GM19351 (cell line): Measurements from ENCODE around the gene HAO2.

ENCODE experiments used
- ATAC-seq: cut with Tn5 transposase; IDR thresholded peaks from one replicate; pipeline ENCODE4 v1.9.1; 2021; ENCODE audit warnings: mild to moderate bottlenecking, moderate library complexity; ENCODE audit not compliant: unreplicated experiment

HAO2 gene

DNA sequence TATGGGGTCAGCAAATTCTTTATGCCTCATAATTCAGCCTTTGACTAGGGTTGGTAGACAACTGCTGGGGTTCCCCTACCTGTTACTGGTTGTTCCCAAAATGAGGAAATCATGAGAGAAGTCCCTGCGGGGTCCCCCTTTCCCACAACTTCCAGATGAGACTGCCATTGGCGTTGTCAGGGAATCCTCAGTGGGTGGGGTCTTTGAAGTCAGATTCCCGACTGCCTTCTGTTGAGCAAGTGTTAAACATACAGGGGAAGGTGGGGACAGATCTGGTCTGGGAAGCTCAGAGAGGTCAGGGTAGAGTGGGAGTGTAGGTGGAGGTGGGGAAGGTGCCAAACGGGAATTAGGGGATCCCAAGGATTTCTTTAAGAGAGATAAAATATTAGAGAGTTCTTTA is 61.1 kb downstream of the HAO2 start:
- ATAC-seq: no peak

DNA sequence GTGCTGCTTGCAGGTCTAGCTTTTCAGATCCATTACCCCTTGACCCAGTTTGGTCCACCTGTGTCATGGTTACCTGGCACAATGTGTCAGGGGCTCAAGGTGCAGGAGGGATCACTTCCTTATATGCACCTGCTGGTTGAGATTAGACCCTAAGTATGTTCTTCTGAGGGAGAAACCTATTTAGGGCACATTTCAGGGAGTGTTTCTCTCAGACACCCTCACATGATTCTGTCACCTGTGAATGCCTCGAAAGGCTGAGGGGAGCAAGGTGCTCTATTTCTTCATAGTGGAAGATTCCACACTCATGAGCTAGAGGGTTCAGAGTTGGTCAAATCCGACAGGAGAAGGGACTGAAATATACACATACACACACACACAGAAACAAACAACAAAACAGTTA is 61.9 kb downstream of the HAO2 start:
- no peak for ATAC-seq

DNA sequence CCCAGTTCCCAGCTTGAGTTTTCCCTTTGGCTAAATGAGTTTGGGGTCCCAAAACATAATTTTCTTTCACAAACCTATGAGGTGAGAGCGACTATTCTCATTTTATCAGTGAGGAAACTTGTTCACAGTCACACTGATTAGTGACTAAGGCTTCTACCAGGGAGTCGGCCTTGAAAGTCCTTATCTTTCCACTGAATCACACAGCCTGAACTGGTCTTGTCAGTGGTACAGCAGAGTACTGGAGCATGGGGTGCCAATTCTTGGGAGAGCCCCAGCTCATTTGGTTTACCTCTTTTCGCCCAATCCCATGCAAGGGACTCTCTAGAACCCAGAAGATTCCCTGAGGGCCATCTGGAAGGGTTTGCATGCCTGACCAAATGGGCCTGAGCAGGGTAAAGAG is 63.3 kb downstream of the HAO2 start:
- ATAC-seq: no peak

DNA sequence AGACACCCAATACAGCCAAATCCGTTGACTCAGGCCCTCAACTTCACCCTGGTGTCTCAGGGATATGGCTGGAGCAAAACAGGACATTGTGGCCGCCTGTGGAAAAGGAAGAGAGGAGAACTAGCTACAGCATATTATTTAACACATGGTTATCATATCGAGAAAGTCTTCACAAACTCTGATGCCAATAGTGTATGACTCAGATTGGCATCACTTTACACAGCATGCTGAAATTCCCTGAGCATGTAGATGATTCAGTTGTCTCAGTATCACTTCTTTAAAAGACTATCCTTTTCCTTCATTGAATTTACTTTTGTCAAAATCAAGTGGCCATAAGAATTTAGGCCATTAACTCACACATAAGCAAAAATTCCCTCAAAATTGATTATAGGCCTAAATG is 66.5 kb downstream of the HAO2 start:
- no peak for ATAC-seq

DNA sequence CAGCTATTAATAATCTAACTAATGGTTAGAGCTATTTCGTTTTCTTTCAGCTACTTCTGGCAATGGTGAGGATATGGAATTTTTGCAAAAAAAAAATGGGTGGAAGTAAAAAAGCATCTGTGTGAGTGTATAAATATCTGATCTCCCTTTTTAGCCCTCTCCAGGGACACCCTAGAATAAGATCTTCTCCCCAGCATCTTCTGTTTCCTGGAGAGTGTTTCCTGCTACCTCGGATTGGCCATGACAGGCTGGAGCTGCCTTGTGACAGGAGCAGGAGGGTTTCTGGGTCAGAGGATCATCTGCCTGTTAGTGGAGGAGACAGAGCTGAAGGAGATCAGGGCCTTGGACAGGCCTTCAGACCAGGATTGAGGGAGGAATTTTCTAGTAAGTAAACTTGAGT is 70.2 kb downstream of the HAO2 start:
- ATAC-seq: no peak

DNA sequence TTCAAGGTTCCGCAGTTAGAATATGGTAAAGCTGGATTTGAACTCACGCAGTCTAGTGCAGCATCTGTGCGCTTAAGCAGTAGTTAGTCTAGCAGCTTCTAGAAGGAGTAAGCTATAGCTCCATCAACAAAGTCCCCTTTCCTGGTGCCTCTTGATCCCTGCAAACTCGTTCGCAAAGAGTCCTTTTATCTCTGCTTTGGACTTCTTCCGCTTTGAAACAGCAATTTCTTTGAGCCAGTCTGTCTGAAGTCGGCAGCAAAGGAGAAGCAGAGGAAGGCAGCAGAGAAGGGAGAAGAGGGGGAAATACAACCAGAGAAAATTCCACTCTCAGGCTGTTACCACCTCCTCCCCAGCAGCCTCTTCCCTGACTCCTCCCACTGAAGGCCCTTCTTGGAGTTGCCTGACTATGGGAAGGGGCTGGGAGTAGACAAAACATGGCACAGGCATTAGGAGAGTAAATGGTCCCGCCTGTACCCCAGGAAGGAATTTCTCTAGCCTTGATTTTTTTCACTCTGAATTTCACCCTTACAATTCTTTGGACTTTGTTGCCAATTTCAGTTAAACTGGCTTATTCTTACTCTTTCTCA is 72.2 kb downstream of the HAO2 start:
- no peak for ATAC-seq

DNA sequence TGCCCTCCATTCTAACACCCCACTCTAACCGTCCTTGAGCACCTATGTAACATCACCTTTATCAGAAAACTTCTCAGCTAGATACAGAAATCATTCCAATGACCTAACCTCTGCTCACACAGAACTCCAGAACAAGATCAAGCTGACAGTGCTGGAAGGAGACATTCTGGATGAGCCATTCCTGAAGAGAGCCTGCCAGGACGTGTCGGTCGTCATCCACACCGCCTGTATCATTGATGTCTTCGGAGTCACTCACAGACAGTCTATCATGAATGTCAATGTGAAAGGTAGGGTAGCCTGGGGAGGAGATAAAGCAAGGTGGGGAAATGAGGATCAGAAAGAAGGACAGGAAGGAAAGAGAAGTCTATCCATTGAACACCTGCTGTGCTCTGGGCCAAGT is 74.2 kb downstream of the HAO2 start:
- no peak for ATAC-seq
